Hepatocyte (in vitro differentiated cells): ENCODE data around the gene LSM10.

ENCODE experiments used
- CTCF ChIP-seq: fragments of 200-600 bp; sonication (generic); IDR thresholded peaks from 2 replicates; pipeline ENCODE4 v1.5.1; 2016; ENCODE audit warnings: antibody characterized with exemption, mild to moderate bottlenecking; ENCODE audit not compliant: poor library complexity
- EZH2 ChIP-seq: fragments of 200-600 bp; sonication (generic); IDR thresholded peaks from 2 replicates; pipeline ENCODE4 v1.6.1; 2016; ENCODE audit warnings: antibody characterized with exemption, mild to moderate bottlenecking, borderline replicate concordance
- EZH2phosphoT487 ChIP-seq: fragments of 200-600 bp; sonication (generic); IDR thresholded peaks from one replicate; pipeline ENCODE4 v1.6.1; 2018; ENCODE audit warnings: antibody characterized with exemption, mild to moderate bottlenecking, low read depth, moderate library complexity; ENCODE audit not compliant: unreplicated experiment, severe bottlenecking

- TF ChIP-seq CTCF (no peak), EZH2 (no peak), EZH2phosphoT487 (no peak)
These were observed 46.3 kb downstream of the LSM10 start for GRCh38 chr1:36351227-36351977.
